GM12865 (cell line): Measurements from ENCODE around the gene TBXAS1.

ENCODE experiments used
- DNase-seq: peaks from one replicate; pipeline ENCODE4 v3.0.0; 2010; ENCODE audit warnings: low read depth
- H3K4me3 ChIP-seq: 2 replicates; pipeline ENCODE4 v1.5.1; 2011; ENCODE audit warnings: mild to moderate bottlenecking, low read depth, low read length, control low read depth
- CTCF ChIP-seq: IDR thresholded peaks from 2 replicates; pipeline ENCODE4 v1.5.1; 2011; ENCODE audit warnings: low read length, control low read depth, low read depth, inconsistent platforms; ENCODE audit not compliant: insufficient read depth; ENCODE audit errors: missing control alignments

TBXAS1 gene

GRCh38 chr7:139908792-139909191, 79.7 kb downstream of the TBXAS1 start:
- no peak for DNase-seq
- no peak overlapping the region for H3K4me3 ChIP-seq
- TF ChIP-seq CTCF, result no peak

- no peak overlapping the region for H3K4me3 ChIP-seq
- DNase-seq, result no peak
- no peak for TF ChIP-seq CTCF
Observed at GRCh38 chr7:139909379-139910050, 80.5 kb downstream of the TBXAS1 start.

GRCh38 chr7:139913021-139913844, 84.2 kb downstream of the TBXAS1 start:
- no peak for DNase-seq
- no peak for TF ChIP-seq CTCF
- H3K4me3 ChIP-seq, result no peak overlapping the region

GRCh38 chr7:139913845-139914135, 84.7 kb downstream of the TBXAS1 start:
- DNase-seq, result no peak
- no peak overlapping the region for H3K4me3 ChIP-seq
- no peak for TF ChIP-seq CTCF

- no peak for TF ChIP-seq CTCF
- DNase-seq, result no peak
- no peak overlapping the region for H3K4me3 ChIP-seq
Observed at GRCh38 chr7:139914306-139915267, 85.5 kb downstream of the TBXAS1 start.

- no peak for DNase-seq
- no peak overlapping the region for H3K4me3 ChIP-seq
- TF ChIP-seq CTCF, result no peak
Observed at GRCh38 chr7:139915268-139915863, 86.3 kb downstream of the TBXAS1 start.
